Activated CD4-positive, alpha-beta T cell treated with anti-CD3 and anti-CD28 coated beads for 36 hours (primary cell): ENCODE measurements around the gene NOX3. TPM values are rescaled to one million over a fixed set of nuclear protein-coding genes. Genes with fewer than 3 reads are reported as not detected.
"Not testable (repeated sequence)": the region's sequence is repeated elsewhere in the genome, so short reads cannot be mapped to it uniquely, and the experiment has no call there.

ENCODE experiments used
- ATAC-seq: fragments of 200-7000 bp; cut with Tn5 transposase; one replicate; pipeline ENCODE4 v1.10.0; 2021; ENCODE audit warnings: mild to moderate bottlenecking, moderate library complexity
- CTCF ChIA-PET: fragments of 350-600 bp; sonication (Branson Sonifier 250); formaldehyde crosslinking; loops from one replicate; lab custom pipeline; 2021; ENCODE audit warnings: antibody characterized with exemption; lab: Charles Lee
- POLR2A ChIA-PET: fragments of 350-600 bp; sonication (Branson Sonifier 250); formaldehyde crosslinking; loops from one replicate; lab custom pipeline; 2021; ENCODE audit warnings: antibody characterized with exemption, inconsistent platforms; lab: Charles Lee
- DNase-seq: peaks from one replicate; pipeline ENCODE4 v3.0.0-alpha.2; 2020
- H3K27ac Mint-ChIP-seq: one replicate; pipeline ENCODE4 v1.8.0; 2021; ENCODE audit warnings: mixed read lengths
- H3K27me3 Mint-ChIP-seq: one replicate; pipeline ENCODE4 v1.8.0; 2021; ENCODE audit warnings: mixed read lengths
- H3K36me3 Mint-ChIP-seq: one replicate; pipeline ENCODE4 v1.8.0; 2021; ENCODE audit warnings: low read depth, mixed read lengths
- H3K4me1 Mint-ChIP-seq: one replicate; pipeline ENCODE4 v1.8.0; 2021; ENCODE audit warnings: mixed read lengths
- H3K4me3 Mint-ChIP-seq: one replicate; pipeline ENCODE4 v1.8.0; 2021; ENCODE audit warnings: mild to moderate bottlenecking, moderate library complexity, mixed read lengths
- H3K9me3 Mint-ChIP-seq: one replicate; pipeline ENCODE4 v1.8.0; 2021; ENCODE audit warnings: low read depth, mixed read lengths
- intact Hi-C, 2 experiments: fragments of 100-400 bp; cut with DNase I in 1 of 2; cut with micrococcal nuclease in 1 of 2; formaldehyde crosslinking; loops; one replicate each; pipeline versions ENCODE4 v1.14.2 to v1.15.1; 2022 to 2024; cut with DNase I, micrococcal nuclease
- total RNA-seq, 2 experiments: library from RNA; stranded (reverse); gene quantifications; one replicate each; pipeline ENCODE4 v1.2.3, GENCODE V29; 2021

Gene NOX3
- total RNA-seq, 2 experiments from 2014 or later, result not detected

DNA sequence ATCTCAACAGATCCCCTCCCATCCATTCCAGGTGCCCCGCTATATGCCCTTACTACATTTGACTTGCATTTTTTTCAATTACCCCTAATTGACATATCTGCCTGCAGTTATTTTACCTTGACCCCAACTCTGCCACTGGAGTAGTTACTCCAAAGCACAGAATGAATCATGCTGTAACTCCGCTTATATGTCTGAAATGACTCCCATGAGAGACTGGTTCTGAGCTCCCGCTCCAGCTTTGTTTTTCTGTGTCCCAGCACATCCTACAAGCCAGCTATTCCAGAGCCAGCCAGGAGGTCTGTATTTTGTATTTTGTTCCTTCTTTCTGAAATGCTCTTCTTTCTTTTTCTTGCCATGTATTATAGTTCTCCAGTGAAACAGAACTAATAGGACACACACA, 10.9 kb upstream of the NOX3 start:
- H3K9me3 Mint-ChIP-seq, result peaks cover 23% of the 10 kb centered on the region
- ChIA-PET CTCF (no interaction called here), POLR2A (no interaction called here)
- no peak overlapping the region for H3K4me3 Mint-ChIP-seq
- intact Hi-C loops, result no loop called here
- ATAC-seq (no peak), DNase-seq (no peak)
- no peak overlapping the region for H3K27ac Mint-ChIP-seq
- no peaks in the 10 kb centered on the region for H3K27me3 Mint-ChIP-seq
- peaks cover 3% of the 10 kb centered on the region for H3K36me3 Mint-ChIP-seq
- H3K4me1 Mint-ChIP-seq, result peaks cover 5% of the 10 kb centered on the region

DNA sequence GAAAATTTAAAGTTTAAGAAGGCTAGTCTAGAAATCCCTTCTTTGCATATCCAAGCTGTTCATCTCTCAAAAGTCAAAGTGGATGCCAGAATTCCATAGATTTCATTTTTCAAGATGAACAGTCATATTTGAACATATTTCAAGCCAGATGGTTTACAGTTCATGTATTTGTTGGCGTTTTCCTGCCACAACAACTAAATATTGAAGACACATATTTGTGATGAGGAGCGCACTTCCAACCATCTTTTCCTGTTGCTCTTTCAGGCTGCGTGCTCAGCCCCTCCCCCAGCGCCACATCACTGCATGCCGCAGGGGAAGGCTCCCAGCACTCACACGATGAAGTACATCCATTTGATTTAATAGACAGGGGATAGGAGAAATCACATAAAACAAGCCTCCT, 5.9 kb upstream of the NOX3 start:
- peaks cover 7% of the 10 kb centered on the region for H3K9me3 Mint-ChIP-seq
- intact Hi-C loops, result no loop called here
- H3K4me3 Mint-ChIP-seq, result no peak overlapping the region
- H3K27me3 Mint-ChIP-seq, result peaks cover 4% of the 10 kb centered on the region
- peaks cover 12% of the 10 kb centered on the region for H3K4me1 Mint-ChIP-seq
- POLR2A ChIA-PET, result no interaction called here
- H3K36me3 Mint-ChIP-seq, result no peaks in the 10 kb centered on the region
- CTCF ChIA-PET, result interaction anchor here (0.6 kb wide), 1 partner anchor 13 kb away, joined by 3 read pairs; no protein-coding TSS in a partner anchor
- DNase-seq (no peak), ATAC-seq (no peak)
- H3K27ac Mint-ChIP-seq, result no peak overlapping the region

DNA sequence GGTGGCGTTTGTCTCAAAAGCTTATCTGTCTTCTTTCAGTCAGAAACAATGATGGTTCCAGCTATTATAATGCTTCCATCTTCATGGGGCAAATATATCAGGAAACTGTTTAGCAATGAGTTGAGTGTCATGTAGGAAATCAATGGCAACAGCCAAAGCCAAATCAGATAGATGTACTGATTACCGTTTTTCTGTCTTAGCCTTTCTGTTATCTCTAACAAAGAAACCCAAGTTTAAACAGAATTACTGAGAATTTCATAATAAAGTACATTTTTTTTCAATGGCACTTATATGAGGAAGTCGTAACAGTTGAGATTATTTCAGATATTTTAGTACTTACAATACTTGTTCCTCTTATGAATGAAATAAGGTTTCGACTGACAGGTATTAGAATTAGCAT, 1.2 kb downstream of the NOX3 start:
- DNase-seq (no peak), ATAC-seq (no peak)
- POLR2A ChIA-PET, result no interaction called here
- H3K4me3 Mint-ChIP-seq, result no peak overlapping the region
- no peaks in the 10 kb centered on the region for H3K9me3 Mint-ChIP-seq
- peaks cover 5% of the 10 kb centered on the region for H3K27me3 Mint-ChIP-seq
- H3K36me3 Mint-ChIP-seq, result no peaks in the 10 kb centered on the region
- H3K27ac Mint-ChIP-seq, result no peak overlapping the region
- intact Hi-C loops, result no loop called here
- H3K4me1 Mint-ChIP-seq, result no peaks in the 10 kb centered on the region
- CTCF ChIA-PET, result no interaction called here

DNA sequence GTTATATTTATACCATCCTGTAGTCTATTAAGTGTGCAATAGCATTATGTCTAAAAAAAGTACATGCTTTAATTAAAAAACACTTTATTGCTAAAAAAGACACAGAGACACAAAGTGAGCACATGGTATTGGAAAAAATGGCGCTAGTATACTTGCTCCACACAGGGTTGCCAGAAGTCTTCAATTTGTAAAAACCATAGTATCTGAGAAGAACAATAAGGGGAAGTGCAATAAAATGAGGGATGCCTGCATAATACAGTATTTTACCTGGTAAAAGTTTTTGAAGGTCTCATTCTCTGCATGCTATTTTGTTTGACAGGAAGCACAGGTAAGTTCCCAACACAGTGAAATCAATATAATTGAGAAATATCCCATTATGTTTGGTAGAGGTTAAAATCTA, 1.6 kb downstream of the NOX3 start:
- H3K9me3 Mint-ChIP-seq, result no peaks in the 10 kb centered on the region
- no peaks in the 10 kb centered on the region for H3K36me3 Mint-ChIP-seq
- no peaks in the 10 kb centered on the region for H3K4me1 Mint-ChIP-seq
- no peak overlapping the region for H3K4me3 Mint-ChIP-seq
- H3K27me3 Mint-ChIP-seq, result peaks cover 6% of the 10 kb centered on the region
- H3K27ac Mint-ChIP-seq, result no peak overlapping the region
- no peak for ATAC-seq
- POLR2A ChIA-PET, result no interaction called here
- CTCF ChIA-PET, result no interaction called here
- intact Hi-C loops, result no loop called here
- DNase-seq, result no peak

- no peak overlapping the region for H3K27ac Mint-ChIP-seq
- no peak overlapping the region for H3K4me3 Mint-ChIP-seq
- intact Hi-C loops, result no loop called here
- peaks cover 2% of the 10 kb centered on the region for H3K27me3 Mint-ChIP-seq
- DNase-seq (no peak), ATAC-seq (no peak)
- H3K36me3 Mint-ChIP-seq, result no peaks in the 10 kb centered on the region
- ChIA-PET POLR2A (no interaction called here), CTCF (no interaction called here)
- H3K4me1 Mint-ChIP-seq, result no peaks in the 10 kb centered on the region
- no peaks in the 10 kb centered on the region for H3K9me3 Mint-ChIP-seq
Measured at GRCh38 chr6:155452576-155452975, 3.1 kb downstream of the NOX3 start.

DNA sequence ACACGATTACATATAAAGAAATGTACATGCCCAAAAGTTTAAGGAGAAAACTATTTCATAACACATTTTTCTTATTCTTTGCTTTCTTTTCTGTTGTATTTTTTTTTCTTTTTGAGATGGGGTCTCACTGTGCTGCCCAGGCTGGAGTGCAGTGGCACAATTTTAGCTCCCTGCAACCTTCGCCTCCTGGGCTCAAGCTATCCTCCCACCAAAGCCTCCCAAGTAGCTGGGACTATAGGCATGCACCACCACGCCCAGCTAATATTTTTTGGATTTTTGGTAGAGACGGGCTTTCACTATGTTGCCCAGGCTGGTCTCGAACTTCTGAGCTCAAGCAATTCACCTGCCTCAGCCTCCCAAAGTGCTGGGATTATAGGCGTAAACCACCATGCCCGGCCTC, 4.1 kb downstream of the NOX3 start:
- intact Hi-C loops, H3K36me3 Mint-ChIP-seq, H3K4me3 Mint-ChIP-seq, DNase-seq, ATAC-seq, H3K27ac Mint-ChIP-seq, H3K4me1 Mint-ChIP-seq, H3K27me3 Mint-ChIP-seq, POLR2A ChIA-PET, H3K9me3 Mint-ChIP-seq: not testable (repeated sequence)
- CTCF ChIA-PET, result interaction anchor here (0.7 kb wide), 1 partner anchor 457 kb away, joined by 3 read pairs; no protein-coding TSS in a partner anchor

DNA sequence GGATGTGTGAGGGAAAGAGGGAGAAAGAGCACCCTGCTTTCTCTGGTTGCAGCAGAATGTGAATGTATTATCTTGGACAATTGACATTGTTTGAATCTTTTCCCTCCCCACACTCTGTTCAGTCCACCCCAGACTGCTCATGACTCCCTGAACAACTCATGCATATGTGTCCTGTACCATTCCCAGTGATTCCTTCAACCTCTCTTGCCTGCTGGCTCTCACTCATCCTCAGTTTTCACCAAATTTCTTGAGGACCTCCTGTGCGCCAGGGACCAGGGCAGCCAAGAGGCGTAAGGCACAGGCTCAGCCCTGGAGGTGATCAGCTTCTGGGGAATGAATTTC, 5.4 kb downstream of the NOX3 start:
- peaks cover 4% of the 10 kb centered on the region for H3K4me1 Mint-ChIP-seq
- intact Hi-C loops, result no loop called here
- no peaks in the 10 kb centered on the region for H3K9me3 Mint-ChIP-seq
- no peak overlapping the region for H3K4me3 Mint-ChIP-seq
- ATAC-seq (no peak), DNase-seq (no peak)
- no peak overlapping the region for H3K27ac Mint-ChIP-seq
- POLR2A ChIA-PET, result no interaction called here
- H3K36me3 Mint-ChIP-seq, result no peaks in the 10 kb centered on the region
- peaks cover 2% of the 10 kb centered on the region for H3K27me3 Mint-ChIP-seq
- CTCF ChIA-PET, result no interaction called here

DNA sequence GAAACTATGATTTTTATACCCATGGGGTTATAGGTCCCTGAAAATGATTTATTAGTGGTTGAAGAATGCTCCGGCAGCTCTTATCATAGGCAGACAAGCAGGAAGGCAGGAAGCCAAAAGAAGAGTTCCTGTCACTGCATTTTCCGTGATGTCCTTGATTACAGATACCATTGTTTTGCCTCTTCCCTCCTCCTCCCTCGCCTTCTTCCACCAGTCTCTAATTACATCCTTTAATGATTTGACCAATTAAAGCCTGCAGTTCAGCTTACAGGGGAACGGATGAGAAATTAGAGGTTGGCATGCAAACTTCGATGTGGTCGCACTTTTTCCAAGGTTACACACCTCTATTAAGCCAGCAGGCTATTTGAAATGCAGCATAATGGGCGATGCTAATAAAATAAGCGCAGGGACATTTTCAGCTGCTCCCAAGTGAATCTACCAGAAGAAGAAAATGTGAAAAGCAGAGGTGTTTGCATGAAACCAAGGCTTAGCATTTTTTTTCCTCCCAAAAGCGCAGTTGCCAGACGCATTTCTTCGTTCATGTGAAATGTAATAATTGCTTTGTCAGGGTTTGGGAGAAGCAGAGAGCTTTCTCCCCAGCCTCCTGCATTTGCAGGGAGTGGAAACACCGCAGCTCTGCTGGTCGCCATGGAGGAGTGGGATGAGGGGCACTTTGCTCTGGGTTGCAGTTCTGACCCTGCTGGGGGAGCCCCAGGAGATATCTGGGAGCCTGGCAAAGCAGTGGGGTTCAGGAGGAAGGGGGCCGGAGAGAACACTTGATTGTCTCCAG, 6.0 kb downstream of the NOX3 start:
- no peaks in the 10 kb centered on the region for H3K36me3 Mint-ChIP-seq
- no peak overlapping the region for H3K27ac Mint-ChIP-seq
- no peaks in the 10 kb centered on the region for H3K9me3 Mint-ChIP-seq
- CTCF ChIA-PET, result interaction anchor here (0.9 kb wide), 1 partner anchor 300 kb away, joined by 3 read pairs; no protein-coding TSS in a partner anchor
- POLR2A ChIA-PET, result no interaction called here
- intact Hi-C loops, result no loop called here
- peaks cover 8% of the 10 kb centered on the region for H3K4me1 Mint-ChIP-seq
- no peak for ATAC-seq
- no peak for DNase-seq
- peaks cover 2% of the 10 kb centered on the region for H3K27me3 Mint-ChIP-seq
- no peak overlapping the region for H3K4me3 Mint-ChIP-seq

- POLR2A ChIA-PET, result no interaction called here
- ATAC-seq (no peak), DNase-seq (no peak)
Measured at GRCh38 chr6:155448668-155449449, 6.8 kb downstream of the NOX3 start.

GRCh38 chr6:155447949-155448348, 7.7 kb downstream of the NOX3 start:
- no peak for DNase-seq
- no peak for ATAC-seq
- intact Hi-C loops, result no loop called here
- no peaks in the 10 kb centered on the region for H3K36me3 Mint-ChIP-seq
- H3K4me1 Mint-ChIP-seq, result peaks cover 15% of the 10 kb centered on the region
- ChIA-PET POLR2A (no interaction called here), CTCF (interaction anchor here (1.0 kb wide), 1 partner anchor 59 kb away, joined by 3 read pairs; no protein-coding TSS in a partner anchor)
- peaks cover 2% of the 10 kb centered on the region for H3K27me3 Mint-ChIP-seq
- no peaks in the 10 kb centered on the region for H3K9me3 Mint-ChIP-seq
- no peak overlapping the region for H3K4me3 Mint-ChIP-seq
- H3K27ac Mint-ChIP-seq, result no peak overlapping the region

More at GRCh38 chr6:155448668-155449449, 6.8 kb downstream of the NOX3 start:
- Mint-ChIP-seq H3K9me3 (no peaks in the 10 kb centered on the region), H3K4me1 (peaks cover 15% of the 10 kb centered on the region), H3K36me3 (no peaks in the 10 kb centered on the region), H3K27me3 (peaks cover 2% of the 10 kb centered on the region), H3K27ac (no peak overlapping the region), H3K4me3 (no peak overlapping the region)
- intact Hi-C loops, result no loop called here
- CTCF ChIA-PET, result interaction anchor here (0.6 to 1.0 kb wide), 3 partner anchors 12 to 301 kb away, joined by 3 read pairs; no protein-coding TSS in a partner anchor

DNA sequence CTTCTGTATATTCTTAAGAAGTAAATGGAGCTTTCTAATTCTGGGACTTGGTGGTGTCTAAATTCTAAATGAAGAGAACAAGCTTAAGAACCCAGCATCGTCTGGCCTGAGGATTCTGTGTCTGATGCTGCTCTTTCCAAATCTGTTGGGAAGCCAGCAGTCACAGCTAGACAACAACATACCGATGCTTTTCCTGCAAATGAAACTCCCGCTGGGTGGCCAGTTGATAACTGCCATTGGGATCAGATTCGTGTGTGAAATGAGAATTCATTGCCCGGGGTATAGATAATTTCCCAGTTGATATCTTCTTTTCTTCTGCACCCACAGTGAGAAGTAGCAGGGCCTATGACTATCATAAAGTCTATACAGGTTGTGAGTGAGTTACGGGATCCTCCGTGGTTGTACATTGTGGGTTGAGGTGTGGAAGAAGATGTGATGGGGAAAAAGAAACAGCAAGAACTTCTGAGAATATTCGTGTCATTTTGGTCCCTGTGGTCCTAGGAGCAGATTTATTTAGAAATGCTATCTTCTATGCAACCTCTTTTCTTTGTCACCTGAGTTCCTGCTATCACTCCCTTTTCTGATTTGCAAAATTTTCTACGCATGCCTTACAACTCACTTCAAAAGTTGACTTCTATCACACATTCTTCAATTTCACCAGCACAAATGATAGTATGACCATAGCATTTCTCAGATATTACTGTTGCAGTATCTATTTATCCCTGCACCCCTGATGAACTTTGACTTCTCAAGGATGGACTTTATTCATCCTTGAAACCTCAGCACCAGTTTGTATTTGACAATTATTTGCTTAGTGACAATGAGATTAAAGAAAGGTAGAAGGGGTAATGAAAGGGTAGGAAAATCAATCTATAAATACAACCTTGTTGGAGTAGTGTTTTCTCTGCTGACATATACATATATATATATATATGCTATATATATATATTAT, 10.4 kb downstream of the NOX3 start:
- no peaks in the 10 kb centered on the region for H3K36me3 Mint-ChIP-seq
- H3K27me3 Mint-ChIP-seq, result peaks cover 2% of the 10 kb centered on the region
- POLR2A ChIA-PET, result no interaction called here
- CTCF ChIA-PET, result no interaction called here
- no peak overlapping the region for H3K27ac Mint-ChIP-seq
- DNase-seq (peak; percentile 51), ATAC-seq (peak; percentile 71)
- no peak overlapping the region for H3K4me3 Mint-ChIP-seq
- peaks cover 15% of the 10 kb centered on the region for H3K4me1 Mint-ChIP-seq
- H3K9me3 Mint-ChIP-seq, result no peaks in the 10 kb centered on the region
- intact Hi-C loops, result loop anchor here in 1 of 2 experiments (2.0 kb wide), 1 partner anchor 26 kb away; no protein-coding TSS in a partner anchor
